ENCODE results near the gene CIAO3.

CIAO3 gene

DNA sequence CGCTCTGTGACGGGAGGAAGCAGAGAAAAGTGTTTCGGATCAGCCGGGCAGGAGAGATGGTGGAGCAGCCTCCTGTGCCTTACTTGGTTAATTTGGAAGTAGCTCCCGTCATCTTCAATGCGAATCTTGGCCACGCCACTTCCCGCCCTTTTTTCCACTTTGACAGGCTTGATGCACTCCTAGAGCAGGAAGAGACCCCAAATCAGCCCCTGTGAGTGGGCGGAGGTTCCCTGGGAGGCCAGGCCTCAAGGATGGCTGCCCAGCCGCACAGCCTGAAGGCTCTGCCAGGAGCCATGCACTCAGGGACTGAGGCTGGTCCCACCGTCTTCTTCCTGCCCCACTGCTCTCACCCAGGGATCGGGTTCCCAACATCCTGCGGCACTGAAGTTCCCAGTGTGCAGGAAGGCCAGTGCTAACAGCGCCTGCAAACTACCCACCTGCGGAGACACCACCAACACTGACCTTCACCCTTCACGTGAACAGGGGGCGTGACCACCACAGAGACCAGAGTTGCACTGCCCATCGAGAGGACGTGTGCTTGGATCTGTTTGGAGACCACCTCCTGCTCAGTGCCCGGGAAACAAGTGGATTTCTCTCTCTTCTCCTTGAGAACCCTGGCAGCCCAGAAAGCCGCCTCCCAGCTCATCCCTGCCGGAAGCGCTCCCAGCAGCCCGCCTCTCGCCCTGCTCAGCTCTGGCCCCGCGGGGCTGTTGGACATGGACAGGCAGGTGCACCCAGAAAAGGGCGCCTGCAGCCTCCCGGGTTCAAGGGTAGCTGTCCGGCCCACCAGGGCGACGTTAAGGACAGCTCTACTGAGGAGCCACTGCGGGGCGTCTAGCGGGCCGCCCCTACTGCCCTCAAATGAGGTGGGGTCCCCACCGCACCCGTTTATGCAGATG is 988 bp downstream of the CIAO3 start:
- no peak for DNase-seq (ENCODE audit: extremely low spot score, insufficient read length, low read depth)
- FAIRE-seq, result no peak

DNA sequence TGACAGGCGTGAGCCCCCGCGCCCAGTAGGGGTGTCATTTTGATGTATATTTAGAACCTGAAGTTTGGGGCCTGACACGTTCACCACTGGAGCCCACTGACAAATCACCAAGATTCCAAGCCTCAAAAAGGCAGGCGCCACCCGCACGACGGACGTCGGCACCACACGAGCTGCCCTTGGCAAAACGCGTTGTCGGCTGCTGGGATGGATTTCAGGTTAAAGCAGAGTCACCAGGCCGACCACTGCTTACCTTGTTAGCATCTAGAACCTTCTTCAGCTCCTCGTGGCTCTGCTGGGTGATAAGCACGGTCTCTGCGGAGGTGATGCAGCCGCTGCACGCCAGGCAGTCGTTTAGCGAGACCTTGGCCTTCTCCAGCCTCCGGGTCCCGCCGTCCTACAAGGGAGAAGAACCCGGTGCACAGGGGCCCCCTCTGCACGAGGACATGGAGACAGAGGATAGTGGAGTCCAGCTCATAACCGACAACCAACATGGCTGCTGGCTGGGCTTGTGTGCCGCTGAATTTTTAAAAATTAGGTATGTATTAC is 3.8 kb downstream of the CIAO3 start:
- no peak for FAIRE-seq
- DNase-seq (ENCODE audit: extremely low spot score, insufficient read length, low read depth), result no peak

DNA sequence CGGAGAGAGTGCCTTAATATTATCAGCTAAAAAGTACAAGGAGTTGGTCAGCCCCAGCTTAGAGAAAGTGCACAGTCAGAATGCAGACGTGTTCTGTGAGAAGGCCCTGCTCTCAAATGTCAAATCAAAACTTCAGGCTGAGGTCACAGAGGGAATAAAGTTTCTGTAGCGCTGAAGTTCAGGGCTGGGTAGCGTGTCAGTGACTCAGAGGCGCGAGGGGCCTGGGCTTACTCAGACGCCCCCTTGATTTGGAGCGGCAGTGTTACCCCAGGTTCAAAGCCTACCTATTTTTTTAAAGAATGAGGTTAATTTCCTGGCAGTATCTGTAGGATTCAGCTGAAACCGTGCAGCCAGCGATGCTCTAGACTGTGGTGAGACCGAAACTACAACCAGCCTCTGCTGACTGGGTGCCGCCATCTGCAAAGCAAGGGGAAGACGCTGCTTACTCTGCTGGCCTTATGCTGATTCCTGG is 4.8 kb downstream of the CIAO3 start:
- DNase-seq (ENCODE audit: extremely low spot score, insufficient read length, low read depth) (no peak), FAIRE-seq (peak; percentile 87)

DNA sequence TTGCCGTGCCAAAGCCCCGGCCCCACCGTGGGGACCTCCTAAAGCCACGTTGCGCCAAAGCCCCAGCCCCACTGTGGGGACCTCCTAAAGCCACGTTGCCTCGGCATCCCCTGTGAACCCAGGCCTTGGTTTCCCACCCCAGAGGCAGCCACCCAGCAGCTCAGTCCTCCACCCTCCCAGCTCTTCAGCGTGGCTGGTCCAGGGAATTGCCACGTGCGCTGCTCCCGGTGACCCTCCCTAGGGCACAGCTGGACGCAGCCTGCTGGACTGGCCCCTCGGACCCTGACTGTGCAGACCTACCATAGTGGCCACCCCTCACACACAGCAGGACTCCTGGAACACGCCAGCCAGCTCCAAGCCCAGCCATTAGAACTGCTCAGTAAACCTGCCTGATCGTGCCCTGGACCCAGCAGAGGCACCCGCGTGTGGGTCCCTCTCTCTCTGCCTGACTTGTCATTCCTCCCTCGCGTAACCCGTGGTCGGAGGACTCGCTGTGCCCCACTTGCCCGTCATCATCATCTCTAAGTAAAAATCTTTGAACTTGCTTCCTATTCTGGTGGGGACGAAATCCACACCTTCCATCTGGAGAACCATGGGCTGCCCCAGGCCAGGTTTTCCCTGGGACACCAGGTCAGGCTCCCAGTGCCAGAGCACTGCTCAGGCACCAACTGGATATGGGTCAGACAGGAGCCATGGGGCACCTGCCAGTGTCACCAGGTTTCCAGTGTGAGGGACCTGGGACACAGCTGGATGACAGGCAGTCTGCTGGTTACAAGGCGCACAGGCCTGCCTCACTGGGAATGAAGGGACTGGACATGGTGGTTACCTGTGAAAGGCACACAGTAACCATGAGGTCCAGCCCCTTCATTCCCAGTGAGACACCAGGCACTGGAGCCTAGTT is 5.6 kb downstream of the CIAO3 start:
- DNase-seq (ENCODE audit: extremely low spot score, insufficient read length, low read depth), result no peak
- no peak for FAIRE-seq

DNA sequence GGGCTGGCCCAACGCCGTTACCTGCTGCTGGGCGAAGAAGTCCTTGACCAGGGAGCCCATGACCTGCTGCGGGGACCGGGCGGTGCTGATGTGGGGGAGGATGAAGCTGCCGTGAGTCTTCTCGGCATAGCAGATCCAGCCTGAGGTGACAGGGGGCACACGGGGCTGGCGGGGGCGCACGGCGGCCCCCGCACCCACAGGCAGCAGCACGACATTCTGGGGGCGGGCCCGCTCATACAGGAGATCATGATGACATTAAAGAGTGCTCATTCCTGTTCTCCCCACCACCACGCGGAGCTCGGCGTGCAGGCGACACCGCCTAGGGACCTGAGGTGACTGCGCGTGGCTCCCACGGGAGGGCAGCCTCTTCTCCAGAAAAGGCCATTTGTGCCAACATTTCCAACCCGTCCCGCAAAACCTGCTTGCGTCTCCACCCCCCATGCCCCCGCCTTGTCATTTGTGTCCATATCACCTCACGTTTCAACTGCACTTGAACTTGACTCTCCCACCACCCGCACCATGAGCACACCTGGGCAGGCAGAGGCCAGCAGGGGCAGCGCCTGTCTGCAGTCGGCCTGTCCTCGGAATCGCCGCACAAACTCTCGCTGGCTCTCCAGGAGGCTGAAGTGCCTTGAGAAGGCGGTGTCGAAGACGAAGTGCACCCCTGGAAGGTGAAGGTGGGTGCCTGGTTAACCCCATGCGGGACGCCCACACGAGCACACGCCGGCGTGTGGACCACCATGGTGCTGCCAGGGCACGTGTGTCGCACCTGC is 6.4 kb downstream of the CIAO3 start:
- FAIRE-seq (no peak), DNase-seq (ENCODE audit: extremely low spot score, insufficient read length, low read depth) (no peak)

DNA sequence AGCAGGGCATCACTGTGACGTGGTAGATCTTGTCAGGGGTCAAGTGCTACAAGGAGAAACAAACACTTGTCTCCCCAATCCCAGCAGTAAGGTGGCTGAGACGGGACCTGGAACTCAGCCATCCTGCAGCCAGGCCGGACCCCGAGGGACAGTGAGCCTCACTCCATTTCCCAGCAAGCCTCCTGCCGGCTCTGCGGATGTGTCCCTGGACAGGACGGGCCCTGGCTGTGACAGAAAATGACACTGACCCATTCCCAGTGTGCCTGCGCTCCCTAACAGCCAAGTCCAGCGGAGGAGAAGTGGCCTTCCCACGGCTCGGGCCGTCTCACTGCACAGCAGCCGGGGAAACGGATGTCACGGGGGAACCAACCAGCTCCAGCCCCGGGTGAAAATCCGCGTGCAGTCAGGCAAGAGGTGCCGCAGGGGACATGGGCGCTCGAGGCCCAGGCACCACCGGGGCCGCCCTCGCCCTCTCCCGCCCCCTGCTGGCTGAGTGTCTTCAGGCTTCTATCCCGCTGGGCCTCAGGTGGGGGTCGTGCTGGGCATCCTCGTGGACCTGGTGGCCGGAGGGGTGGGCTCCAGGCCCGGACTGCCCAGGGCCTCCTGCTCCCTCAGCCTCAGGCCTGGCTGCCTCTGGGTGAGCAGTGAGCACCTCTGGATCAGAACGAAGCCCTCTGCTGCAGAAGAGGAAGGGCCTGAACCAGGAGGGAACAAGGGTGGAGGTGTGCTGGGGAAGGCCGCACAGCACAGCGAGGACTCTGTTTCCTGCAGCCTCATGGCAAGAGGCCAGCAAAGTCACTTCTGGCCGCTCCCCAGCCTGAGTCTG is 7.2 kb downstream of the CIAO3 start:
- DNase-seq (ENCODE audit: extremely low spot score, insufficient read length, low read depth) (no peak), FAIRE-seq (no peak)

DNA sequence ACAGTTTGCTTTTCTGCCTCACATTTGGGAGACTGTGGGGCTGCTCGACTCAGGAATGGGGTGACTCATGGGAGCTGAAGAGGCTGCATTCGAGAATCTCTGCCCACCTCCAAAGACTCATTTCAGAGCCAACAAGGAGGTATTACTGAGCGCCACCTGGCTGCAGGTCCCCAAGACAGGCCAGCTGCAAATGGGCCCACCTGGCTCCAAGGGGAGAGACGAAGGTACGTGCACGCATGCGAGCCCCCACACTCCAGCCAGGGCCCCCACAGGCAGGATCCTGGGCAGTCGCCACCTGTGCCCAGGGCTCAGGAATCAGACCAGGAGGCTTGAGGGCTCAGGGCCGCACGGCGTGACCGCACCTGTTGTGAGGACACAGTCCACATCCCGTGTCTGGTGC is 7.9 kb downstream of the CIAO3 start:
- DNase-seq (ENCODE audit: extremely low spot score, insufficient read length, low read depth), result no peak
- FAIRE-seq, result no peak

DNA sequence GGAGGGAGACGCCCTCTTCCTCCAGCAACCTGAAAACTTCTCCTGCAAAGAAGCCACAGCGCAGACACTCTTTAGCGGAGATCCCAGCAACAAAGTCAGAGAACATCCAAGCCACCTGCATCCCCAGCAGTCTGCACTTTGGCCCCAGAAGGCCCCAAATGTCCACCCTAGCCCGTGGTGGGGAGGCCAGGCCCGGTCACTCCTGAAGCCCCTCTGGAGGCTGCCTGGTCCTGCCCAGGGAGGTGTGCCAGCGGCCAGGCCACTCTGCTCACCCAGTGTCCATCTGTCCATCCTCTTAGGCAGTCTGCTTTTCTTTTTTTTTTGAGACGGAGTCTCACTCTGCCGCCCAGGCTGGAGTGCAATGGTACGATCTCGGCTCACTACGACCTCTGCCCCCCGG is 8.5 kb downstream of the CIAO3 start:
- FAIRE-seq (no peak), DNase-seq (ENCODE audit: extremely low spot score, insufficient read length, low read depth) (no peak)

DNA sequence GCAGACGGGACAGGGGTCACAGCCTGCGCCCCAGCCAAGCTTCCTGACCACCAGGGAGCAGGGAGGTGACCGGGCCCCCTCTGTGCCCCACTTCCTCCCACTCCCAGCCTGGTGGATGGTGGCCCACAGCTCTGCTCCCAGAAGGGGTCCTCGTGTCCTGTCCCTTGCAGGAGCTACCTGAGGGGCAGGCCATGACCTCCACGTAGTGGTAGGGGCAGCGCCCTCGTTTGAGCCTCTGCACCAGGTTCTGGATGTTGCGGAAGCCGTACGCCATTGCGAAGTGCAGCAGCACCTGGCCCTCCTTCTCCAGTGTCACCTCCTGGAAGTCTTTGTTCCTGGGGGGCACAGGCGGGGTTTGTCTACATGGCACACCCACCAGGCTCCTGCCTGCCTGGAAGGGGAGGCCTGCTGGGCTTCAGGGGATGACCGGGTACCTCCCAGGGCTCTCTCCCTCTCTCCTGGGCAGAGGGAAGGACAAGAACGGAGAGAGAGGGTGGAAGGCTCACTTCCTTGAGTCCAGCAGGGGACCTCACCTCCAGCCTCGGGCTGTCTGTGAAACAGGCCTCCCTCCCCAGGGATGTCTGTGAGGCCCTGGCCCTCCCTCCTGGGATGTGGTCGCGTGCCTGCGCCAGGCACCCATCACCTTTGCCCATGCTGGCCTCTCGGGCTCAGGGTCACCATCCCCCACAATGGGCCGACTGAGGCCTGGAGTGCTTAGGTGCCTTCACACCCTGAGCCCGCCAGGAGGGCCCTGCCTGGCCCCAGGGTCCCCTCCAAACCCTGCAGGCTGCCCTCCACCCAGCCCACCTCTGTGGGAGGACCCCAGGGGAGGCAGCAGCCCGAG is 9.9 kb downstream of the CIAO3 start:
- FAIRE-seq, result no peak
- no peak for DNase-seq (ENCODE audit: extremely low spot score, insufficient read length, low read depth)

DNA sequence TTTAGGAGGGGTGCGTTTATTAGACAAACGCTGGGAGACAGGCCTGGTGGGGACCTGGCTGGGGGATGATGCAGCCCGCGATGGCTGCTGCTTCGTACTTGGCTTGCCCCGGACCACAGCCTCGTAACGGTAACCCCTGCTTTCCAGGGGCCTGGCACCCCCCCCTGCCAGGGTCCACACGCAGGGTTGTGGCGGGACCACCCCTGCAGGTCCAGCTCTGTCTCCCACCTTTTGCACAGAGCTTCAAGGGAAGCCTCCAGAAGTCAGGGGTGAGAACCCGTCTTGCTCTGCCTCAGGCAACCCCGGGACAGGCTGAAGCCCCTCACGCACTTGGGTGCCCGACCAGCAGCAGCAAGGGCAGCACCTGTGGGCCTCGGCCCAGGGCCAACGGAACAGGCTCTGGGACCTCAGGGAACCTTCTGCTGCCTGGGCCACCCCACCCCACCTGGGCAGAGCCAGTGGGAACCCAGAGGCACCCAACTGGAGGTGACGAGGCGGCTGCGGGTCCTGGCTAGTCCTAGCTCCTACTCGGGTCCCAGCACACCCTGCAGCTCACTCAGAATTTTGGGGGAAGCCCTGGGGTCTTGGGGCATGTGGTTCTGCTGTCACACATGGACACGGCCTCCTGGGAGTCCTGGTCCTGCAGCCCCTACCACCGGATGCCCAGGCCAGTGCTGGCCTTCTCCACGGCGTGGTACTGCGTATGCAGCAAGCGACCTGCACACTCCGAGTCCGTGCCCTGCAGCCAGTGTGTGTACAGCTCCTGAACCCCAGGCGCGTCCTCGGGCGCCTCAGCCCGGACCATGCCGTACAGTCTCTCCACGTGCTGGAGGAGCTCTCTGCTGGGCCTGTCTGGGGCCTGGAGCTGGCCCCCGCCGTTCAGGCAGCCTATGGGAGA is 10.8 kb downstream of the CIAO3 start:
- no peak for FAIRE-seq

DNA sequence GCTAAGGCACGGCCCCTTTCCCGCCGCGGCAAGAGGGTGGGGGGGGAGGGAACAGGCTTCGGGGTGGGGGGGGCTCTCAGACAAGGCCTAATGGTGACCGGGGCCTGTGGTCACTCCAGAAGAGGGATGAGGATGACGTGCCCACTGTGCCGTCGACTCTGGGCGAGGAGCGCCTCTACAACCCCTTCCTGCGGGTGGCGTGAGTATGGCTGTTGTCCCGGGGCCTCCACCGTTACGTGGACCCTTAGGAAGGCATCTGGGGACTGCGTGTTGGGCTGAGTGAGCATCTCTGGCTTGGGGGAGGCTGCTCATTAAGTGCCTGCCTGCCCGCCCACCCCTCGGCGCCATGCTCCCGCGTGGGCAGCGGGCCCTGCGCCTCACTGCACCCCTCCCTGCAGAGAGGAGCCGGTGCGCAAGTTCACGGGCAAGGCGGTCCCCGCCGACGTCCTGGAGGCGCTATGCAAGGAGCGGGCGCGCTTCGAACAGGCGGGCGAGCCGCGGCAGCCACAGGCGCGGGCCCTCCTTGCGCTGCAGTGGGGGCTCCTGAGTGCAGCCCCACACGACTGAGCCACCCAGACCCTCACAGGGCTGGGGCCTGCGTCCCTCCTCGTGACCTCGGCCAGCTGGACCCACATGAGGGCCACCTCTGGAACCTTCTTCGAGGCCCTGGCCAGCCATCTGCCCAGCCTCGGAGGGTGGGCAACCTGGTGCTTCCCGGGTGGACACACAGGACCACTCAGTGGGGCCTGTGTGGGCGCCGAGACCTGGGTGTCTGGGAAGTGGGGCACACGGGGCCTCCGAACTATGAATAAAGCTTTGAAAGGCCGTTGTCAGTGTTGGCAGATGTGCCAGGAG is 11.7 kb downstream of the CIAO3 start:
- DNase-seq (ENCODE audit: extremely low spot score, insufficient read length, low read depth) (no peak), FAIRE-seq (no peak)

More for the DNA sequence above, 10.8 kb downstream of the CIAO3 start:
- DNase-seq (ENCODE audit: extremely low spot score, insufficient read length, low read depth), result no peak

DNA sequence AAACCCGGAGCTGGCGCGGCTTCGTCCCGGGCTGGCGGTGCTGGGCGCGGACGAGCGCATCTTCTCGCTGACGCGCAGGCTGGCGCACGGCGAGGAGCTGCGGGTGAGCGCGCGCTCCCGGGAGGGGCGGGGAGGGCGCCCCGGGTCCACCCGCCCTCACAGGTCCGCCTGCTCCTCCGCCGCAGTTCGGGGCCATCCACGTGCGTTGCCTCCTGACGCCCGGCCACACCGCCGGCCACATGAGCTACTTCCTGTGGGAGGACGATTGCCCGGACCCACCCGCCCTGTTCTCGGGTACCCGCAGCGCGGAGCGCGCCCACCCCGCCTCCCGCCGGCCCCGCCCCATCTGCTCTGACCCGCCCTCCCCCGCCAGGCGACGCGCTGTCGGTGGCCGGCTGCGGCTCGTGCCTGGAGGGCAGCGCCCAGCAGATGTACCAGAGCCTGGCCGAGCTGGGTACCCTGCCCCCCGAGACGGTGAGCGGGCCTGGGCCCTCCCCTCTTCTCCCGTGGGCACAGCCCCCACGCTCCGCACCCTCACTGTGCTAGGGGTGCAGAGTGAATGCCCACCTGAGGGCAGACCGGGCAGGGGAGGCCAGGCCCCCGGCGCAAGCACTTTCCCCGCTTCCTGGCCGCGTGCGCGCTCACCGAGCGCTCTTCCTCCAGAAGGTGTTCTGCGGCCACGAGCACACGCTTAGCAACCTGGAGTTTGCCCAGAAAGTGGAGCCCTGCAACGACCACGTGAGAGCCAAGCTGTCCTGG is 12.5 kb downstream of the CIAO3 start:
- DNase-seq (ENCODE audit: extremely low spot score, insufficient read length, low read depth), result peak; percentile 55
- FAIRE-seq, result peak; percentile 80

DNA sequence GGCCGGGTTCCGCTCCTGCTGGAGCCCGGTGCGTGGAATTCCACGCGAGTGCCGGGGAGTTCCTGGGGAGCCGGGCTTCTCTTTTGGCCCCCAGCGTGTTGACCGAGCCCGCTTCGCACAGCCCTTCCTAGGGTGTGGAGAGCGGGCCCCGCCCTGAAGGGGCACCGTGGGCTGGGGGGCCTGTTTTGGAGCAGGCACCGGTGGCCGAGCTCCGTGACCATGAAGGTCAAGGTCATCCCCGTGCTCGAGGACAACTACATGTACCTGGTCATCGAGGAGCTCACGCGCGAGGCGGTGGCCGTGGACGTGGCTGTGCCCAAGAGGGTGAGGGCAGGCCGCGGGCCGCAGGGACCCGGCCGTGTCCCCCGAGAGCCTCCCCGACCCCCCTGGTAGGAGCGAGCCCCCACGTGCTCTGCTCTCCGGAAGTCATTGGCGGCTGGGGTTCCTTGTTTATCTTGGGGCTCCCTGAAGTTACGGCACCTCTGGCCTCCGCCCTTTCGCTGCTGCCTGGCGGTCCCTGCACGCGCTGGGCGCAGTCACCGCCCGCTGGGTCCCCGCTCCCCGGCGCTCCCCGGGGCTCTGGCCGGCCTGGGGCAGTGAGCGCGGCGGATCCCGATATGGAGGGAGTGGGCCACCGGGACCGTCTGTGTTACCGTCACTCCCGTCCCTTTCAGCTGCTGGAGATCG is 13.4 kb downstream of the CIAO3 start:
- DNase-seq (ENCODE audit: extremely low spot score, insufficient read length, low read depth), result no peak
- FAIRE-seq, result peak; percentile 9

DNA sequence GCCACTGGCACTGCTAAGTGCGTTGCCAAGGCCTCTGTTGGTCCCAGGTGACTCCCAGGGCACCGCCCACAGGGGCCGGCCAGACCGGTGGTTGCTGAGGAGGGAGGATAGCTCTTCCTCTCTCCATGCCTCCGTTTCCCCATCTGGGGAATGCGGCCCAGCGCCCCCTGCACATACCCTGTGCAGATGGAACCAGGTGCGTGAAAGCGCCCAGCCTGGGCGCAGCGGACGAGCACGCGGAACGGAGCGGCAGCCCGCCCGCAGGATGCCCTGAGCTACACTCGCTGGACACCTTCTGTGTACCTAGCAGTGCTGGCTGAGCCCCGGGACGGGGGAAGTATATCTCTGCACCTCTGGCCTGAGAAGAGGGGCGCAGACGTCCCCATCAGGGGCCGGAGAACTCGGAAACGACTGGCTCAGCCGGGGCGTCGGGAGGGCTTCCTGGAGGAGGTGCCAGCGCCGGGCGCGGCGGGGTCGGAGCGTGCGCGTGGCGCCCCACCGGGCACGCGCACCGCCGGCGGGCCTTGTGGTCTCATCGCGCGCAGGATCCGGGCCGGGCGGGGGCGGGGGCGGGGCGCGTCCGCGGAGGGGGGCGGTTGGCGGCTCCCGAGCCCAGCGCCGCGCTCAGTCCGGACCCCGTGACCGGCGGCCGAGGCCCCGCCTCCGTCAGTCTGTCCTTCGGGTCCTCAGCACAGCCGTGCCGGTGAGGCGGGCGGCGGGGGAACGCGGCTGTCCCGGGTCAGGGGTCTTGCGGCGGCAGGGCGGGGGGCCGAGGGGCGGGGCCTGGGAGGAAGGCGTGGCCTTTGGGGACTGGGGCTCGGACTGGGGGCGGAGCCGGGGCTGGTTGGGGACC is 14.1 kb downstream of the CIAO3 start, which contains the start of the genes CCDC78 and HAGHL:
Gene CCDC78, minus strand, starts transcription at position 6 of the 853 bp plus-strand sequence. CDS start 76 bp downstream, outside the sequence.
Gene HAGHL, plus strand, starts transcription at position 669 of the 853 bp plus-strand sequence. CDS start 404 bp downstream, outside the sequence.
- DNase-seq (ENCODE audit: extremely low spot score, insufficient read length, low read depth) (no peak), FAIRE-seq (no peak)

Measured in GM18507 (cell line).